Measurements from ENCODE around the gene TAF1C.
A peak's percentile ranks its signal among the peaks of the same experiment; 100 is the strongest.
"Not testable (repeated sequence)": the region's sequence is repeated elsewhere in the genome, so short reads cannot be mapped to it uniquely, and the experiment has no call there.

Gene TAF1C

GRCh38 chr16:84207251-84207650, 20.4 kb upstream of the TAF1C start:
- no peak for DNase-seq

GRCh38 chr16:84205976-84206691, 19.3 kb upstream of the TAF1C start:
- no peak for DNase-seq

DNA sequence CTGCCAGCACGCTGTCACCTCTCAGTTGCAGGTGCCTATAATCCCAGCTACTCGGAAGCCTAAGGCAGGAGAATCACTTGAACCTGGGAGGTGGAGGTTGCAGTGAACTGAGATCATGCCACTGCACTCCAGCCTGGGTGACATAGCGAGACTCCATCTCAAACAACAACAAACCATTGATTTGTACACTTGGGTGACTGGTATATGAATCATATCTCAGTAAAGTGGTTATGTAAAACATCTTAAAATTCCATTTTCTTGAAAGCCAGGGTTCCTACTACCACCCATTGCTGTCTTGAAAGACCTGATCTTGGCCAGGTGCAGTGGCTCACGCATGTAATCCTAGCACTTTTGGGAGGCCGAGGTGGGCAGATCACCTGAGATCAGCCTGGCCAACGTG, 18.3 kb upstream of the TAF1C start:
- not testable (repeated sequence) for DNase-seq

DNA sequence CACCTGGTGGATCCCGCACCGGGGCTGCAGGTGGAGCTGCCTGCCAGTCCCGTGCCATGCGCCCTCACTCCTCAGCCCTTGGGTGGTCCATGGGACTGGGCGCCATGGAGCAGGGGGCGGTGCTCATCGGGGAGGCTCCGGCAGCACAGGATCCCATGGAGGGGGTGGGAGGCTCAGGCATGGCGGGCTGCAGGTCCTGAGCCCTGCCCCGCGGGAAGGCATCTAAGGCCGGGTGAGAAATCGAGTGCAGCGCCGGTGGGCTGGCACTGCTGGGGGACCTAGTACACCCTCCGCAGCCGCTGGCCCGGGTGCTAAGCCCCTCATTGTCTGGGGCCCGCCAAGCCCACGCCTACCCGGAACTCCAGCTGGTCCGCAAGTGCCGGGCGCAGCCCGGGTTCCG, 17.7 kb upstream of the TAF1C start:
- DNase-seq, result not testable (repeated sequence)

DNA sequence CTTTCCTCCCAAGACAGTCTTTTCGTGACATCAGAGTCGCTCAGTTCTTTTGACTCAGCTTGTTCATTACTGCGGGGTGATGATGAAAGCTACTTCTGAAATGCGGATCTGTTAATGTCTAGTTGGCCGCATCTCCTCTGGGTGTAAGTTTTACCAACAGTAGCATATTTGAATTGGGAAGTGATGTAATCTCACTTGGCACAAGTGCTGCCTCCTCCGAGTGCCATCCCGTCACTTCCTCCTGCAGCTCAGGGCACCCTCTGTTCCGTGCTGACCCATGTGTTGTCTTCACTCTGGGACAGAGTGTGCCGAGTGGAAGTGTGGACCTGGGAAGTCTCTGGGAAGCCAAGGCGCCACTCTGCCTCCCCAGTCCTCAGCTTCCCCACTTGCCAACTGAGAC, 13.0 kb upstream of the TAF1C start:
- DNase-seq, result peak in 1 of 2 donors; percentile 51

DNA sequence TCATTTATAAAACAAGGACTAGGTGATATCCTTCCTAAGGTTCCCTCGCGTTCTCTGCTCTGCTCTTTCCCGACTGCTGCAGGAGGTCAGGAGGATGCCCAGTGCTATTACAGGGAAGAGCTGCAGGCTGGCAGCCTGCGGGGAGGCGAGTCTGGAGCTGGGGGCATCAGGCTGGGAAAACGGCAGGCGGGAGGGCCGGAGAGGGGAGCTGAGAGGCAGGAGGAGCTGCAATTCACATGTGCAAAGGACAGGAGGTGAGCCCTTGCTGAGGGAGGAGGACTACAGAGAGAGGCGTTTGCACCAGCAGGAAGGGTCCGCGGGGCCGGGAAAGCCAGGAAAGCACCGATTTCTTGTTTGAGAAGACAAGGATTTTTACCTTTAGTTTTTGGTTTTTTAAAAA, 12.2 kb upstream of the TAF1C start:
- no peak for DNase-seq

- no peak for DNase-seq
Measured at GRCh38 chr16:84198401-84198800, 11.5 kb upstream of the TAF1C start.

DNA sequence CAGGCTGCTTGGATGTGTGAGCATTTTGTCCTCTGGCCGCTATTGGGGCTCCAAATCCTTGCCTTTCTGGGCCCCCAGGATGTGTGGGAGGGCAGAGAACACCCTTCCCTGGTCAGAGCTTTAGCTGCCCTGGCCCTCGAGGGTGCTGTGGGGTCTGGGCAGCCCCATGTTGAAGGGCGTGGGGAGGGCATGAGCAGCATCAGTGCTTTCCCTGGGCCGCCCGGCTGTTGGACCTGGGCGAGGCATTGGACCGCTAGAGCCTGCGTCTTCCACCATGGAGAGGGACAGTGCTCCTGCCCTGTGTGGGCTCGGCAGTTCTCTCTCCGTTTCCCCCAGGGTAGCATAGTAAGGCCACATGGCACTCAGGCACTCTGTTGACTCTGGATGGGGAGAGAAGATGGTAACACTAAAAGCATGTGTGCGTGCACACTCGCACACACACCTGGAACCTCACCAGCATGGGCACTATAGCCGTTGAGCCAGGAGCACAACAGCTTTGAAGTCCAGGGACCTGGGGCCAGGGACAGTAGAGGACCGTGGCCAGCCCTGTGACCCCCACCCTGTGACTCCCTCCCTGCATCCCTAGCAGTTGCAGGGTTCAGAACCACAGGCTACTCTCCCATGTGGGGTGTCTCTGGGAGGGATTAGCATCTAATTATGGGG, 10.7 kb upstream of the TAF1C start:
- no peak for DNase-seq

DNA sequence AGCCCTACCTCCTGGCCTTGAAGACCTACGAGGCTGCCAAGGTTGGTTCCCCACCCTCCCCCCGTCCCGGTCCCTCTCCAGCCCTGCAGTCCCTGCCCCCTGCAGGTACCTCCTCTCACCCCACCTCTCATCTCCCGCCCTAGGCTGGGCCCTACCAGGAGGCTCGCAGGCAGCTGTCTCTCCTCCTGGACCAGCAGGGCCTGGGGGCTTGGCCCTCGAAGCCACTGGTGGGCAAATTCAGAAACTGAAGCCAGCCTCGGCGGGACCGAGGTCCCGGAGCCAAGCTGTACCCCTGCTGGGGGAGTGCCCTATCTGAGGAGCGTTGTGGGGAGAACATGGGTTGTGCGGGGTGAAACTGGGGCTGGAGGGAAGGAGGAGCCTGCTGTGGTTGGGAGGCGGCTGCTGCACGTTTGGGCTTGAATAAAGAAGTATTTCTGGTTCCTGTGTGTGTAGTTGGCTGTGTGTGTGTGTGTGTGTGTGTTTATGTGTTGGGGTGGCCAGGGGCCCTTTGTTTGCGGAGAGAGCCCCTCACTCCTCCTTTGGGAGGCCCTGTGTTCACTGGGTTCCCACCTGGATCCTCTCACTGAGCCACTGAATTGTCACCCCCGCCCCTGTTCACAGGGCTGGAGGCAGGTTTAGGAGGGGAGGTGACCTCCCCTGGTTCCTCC, 10.0 kb upstream of the TAF1C start:
- DNase-seq, result no peak

GRCh38 chr16:84196101-84196500, 9.2 kb upstream of the TAF1C start:
- no peak for DNase-seq

DNA sequence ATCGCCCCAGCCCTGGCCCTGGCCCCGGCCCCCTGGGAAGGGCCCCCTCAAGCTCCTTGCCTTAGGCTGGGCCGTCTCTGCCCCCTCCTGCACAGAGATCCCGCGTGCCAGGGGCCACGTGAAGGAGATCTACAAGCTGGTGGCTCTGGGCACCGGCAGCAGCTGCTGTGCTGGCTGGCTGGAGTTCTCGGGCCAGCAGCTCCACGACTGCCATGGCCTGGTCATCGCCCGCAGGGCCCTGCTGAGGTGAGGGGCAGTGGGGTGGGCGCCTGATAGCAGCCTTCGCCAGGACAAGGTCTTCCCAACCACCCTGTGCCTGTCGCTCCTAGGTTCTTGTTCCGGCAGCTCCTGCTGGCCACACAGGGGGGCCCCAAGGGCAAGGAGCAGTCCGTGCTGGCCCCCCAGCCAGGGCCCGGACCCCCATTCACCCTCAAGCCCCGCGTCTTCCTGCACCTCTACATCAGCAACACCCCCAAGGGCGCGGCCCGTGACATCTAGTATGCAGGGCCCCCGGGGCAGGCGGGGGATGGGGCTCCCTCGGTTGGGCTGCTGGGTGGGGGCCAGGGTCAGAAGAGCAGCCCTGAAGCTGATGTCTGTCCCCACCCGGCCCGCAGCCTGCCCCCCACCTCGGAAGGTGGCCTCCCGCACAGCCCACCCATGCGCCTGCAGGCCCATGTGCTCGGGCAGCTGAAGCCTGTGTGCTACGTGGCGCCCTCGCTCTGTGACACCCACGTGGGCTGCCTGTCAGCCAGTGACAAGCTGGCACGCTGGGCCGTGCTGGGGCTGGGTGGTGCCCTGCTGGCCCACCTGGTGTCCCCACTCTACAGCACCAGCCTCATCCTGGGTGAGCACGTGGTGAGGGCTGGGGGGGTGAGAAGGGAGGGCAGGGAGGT, 8.6 kb upstream of the TAF1C start:
- DNase-seq, result no peak

DNA sequence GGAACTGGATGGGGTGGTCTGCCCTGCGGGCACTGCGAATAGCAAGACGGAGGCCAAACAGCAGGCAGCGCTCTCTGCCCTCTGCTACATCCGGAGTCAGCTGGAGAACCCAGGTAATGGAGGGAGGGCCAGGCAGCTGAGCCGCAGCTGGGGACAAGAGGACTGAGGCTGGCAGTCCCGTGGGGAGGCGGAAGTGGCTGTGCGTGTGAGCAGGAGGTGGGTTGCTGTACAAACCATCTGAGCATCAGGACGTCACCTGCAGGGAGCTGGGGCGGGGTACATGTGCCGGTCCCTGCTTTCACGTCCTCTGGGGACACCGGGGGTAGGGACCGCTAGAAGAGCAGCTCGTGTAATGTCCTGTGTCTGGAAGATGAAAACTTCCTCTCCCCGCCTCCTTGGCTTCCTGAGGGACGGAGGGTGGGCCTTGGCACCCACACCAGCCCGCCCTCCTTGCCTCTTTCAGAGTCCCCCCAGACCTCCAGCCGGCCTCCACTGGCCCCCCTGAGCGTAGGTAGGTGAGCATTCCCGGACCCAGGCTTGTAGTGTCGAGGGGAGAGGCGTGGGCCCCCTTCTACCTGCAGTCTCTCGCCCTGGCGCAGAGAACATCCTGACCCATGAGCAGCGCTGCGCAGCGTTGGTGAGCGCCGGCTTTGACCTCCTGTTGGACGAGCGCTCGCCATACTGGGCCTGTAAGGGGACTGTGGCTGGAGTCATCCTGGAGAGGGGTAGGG, 7.8 kb upstream of the TAF1C start:
- peak; percentile 18 to 43 for DNase-seq

DNA sequence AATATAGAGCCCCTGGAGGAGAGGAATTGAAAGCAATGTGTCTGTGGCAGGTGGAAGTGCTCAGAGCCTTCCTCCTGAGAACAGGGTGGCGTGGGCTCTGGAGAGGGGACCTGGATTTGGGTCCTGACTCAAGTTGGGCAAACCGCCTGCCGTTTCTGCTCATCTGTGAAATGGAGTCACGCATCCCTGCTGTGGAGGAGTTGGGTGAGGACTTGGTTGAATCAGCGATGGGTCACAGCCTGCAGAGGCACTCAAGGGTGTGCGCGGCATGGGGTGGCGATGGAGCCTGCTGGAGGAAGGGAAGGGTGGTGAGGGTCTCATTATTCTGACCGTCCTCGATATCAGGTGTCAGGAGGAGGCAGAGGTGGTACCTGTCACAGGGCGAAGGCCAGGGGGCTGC, 7.2 kb upstream of the TAF1C start:
- no peak for DNase-seq

GRCh38 chr16:84193480-84193879, 6.6 kb upstream of the TAF1C start:
- no peak for DNase-seq

DNA sequence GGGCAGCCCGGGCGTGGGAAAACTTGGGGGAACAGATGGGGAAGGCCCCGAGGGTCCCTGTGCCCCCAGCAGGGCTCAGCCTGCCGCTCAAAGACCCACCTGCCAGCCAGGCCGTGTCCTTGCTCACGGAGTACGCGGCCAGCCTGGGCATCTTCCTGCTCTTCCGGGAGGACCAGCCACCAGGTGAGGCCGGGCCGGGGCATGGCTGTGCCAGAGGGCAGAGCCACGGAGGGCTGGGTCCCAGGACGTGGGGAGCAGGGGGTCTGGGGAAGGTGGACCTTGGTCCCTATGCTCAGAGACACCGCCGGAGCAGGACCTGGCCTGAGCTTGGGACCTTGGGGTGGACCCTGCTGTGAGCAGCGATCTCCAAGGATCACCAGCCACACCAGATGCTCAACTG, 4.6 kb upstream of the TAF1C start:
- no peak for DNase-seq

DNA sequence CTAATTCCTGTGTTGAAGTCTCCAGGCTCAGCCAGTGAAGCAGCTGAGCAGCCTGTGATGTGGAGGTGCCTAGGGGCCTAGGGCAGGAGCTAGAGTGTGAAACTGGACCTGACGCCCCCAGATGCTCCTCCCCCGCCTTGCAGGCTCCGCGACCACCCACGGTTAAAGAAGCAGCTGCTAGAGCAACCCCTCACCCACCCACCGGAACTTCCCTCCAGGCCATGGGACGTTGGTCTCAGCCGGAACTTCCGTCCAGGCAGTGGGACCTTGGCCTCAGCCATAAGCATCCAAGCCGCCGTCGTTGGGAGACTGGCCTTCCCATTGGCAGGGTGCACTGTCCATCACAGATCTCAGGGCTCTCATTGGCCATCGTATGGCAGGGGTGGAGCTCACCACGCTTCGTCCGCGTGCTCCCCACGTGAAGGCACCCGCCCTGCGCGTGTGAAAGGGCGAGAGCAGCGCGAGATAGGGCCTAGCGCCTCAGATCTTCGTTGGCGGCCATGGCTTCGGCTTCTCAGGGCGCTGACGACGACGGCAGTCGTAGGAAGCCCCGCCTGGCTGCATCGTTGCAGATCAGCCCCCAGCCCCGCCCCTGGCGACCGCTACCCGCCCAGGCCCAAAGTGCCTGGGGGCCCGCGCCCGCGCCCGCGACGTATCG, 4.0 kb upstream of the TAF1C start, which contains the start of gene ADAD2:
ADAD2 (plus strand) TSS at position 427 of the 658 bp plus-strand sequence; CDS start at position 501, 74 bp downstream.
- no peak for DNase-seq

GRCh38 chr16:84184775-84185174, 2.1 kb downstream of the TAF1C start:
- DNase-seq, result no peak

- DNase-seq, result no peak
Measured at GRCh38 chr16:84183911-84184591, 2.8 kb downstream of the TAF1C start.

GRCh38 chr16:84183572-84183875, 3.3 kb downstream of the TAF1C start:
- no peak for DNase-seq

DNA sequence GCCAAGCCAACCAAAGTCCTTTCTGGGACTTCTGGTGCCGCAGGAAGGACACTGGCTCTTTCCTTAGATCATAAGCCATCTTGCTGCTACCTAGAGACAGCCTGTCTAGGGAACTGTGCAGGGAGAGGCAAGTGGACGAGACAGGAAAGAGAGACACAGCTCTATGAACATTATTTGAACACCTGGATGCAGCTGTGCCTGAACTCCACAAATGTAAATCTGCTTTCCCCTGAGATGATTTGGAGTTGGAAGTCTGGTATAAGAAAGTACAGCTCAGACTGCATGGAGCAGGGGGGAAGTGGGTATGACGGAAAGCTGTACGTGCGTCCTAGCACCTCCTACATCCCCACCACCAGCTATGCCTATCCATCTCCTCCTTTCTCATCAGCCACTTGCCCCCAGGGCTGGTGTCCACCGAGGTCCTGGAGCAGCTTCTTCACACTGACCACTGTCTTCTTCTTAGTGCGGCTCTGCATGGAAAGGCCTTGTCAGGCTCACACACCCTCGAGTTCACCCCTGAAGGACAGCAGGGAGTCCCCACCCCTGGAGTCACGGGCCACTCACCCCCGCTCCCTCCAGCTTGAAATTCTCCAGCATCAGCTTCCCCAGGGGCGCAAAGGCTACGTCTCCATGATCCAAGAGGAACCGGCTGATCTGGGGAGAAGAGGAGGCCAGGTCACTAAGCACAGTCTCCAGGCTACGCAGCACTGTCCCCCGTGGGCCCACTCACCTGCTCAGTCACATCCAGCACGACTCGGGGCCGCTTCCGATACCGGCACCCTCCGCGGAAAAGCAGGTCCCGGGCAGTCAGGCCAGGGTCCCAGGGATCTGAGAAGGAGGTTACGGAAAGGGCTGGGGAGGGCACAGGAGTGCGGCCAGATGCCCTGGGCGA, 3.9 kb downstream of the TAF1C start:
- DNase-seq, result no peak

Measured in CD4-positive, alpha-beta T cell treated with Interleukin-1 beta for 1 hour (primary cell).